WERI-Rb-1 (cell line): Measurements from ENCODE around the gene DPP10.

Source experiments
- DNase-seq: peaks from one replicate; pipeline ENCODE4 v3.0.0-alpha.2; 2020
- H3K27ac ChIP-seq: fragments of 250-450 bp; sonication (Bioruptor Pico); 2 replicates; pipeline ENCODE4 v1.5.1; 2020; ENCODE audit warnings: mild to moderate bottlenecking, moderate library complexity
- H3K27me3 ChIP-seq: fragments of 250-450 bp; sonication (Bioruptor Pico); 2 replicates; pipeline ENCODE4 v1.5.1; 2021; ENCODE audit warnings: mild to moderate bottlenecking, low read depth, moderate library complexity; ENCODE audit not compliant: insufficient read depth, severe bottlenecking
- H3K36me3 ChIP-seq: fragments of 250-450 bp; sonication (Bioruptor Pico); 2 replicates; pipeline ENCODE4 v1.5.1; 2020; ENCODE audit warnings: mild to moderate bottlenecking, moderate library complexity
- H3K4me3 ChIP-seq: 2 replicates; pipeline ENCODE4 v1.5.1; 2011; ENCODE audit warnings: low read depth, mild to moderate bottlenecking, control low read depth, low read length
- H3K9me3 ChIP-seq: fragments of 250-450 bp; sonication (Bioruptor Pico); 2 replicates; pipeline ENCODE4 v1.5.1; 2021; ENCODE audit warnings: mild to moderate bottlenecking, moderate library complexity; ENCODE audit not compliant: severe bottlenecking
- TF ChIP-seq, protein P1 (sequence below): IDR thresholded peaks from 2 replicates; pipeline ENCODE4 v1.5.1; 2011; ENCODE audit warnings: low read depth, mild to moderate bottlenecking, control low read depth, inconsistent platforms, low read length

Gene DPP10

DNA sequence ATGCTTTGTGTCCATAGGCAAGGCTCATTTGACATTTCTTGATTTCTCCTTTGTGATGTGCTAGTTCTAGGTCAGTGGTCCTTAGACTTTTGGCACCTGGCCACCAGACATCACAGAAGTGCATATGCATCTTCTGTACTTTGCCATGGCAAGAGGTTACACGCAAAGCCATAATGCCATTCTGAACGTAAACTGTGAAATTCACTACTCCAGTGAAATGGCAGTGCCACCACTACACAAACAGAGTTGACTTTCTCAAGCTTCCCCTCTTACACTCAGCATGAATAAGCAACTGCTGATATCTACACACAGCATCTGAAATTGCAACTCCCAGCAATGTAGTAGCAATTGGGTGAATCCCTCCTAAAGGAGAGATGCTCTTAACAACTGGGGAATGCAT lies 729.3 kb downstream of the DPP10 start:
- H3K36me3 ChIP-seq = peaks cover 66% of the 10 kb centered on the region
- TF ChIP-seq, protein P1, sequence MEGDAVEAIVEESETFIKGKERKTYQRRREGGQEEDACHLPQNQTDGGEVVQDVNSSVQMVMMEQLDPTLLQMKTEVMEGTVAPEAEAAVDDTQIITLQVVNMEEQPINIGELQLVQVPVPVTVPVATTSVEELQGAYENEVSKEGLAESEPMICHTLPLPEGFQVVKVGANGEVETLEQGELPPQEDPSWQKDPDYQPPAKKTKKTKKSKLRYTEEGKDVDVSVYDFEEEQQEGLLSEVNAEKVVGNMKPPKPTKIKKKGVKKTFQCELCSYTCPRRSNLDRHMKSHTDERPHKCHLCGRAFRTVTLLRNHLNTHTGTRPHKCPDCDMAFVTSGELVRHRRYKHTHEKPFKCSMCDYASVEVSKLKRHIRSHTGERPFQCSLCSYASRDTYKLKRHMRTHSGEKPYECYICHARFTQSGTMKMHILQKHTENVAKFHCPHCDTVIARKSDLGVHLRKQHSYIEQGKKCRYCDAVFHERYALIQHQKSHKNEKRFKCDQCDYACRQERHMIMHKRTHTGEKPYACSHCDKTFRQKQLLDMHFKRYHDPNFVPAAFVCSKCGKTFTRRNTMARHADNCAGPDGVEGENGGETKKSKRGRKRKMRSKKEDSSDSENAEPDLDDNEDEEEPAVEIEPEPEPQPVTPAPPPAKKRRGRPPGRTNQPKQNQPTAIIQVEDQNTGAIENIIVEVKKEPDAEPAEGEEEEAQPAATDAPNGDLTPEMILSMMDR = no peak
- H3K4me3 ChIP-seq = no peak overlapping the region
- no peaks in the 10 kb centered on the region for H3K9me3 ChIP-seq
- no peaks in the 10 kb centered on the region for H3K27me3 ChIP-seq
- DNase-seq = no peak
- no peak overlapping the region for H3K27ac ChIP-seq

DNA sequence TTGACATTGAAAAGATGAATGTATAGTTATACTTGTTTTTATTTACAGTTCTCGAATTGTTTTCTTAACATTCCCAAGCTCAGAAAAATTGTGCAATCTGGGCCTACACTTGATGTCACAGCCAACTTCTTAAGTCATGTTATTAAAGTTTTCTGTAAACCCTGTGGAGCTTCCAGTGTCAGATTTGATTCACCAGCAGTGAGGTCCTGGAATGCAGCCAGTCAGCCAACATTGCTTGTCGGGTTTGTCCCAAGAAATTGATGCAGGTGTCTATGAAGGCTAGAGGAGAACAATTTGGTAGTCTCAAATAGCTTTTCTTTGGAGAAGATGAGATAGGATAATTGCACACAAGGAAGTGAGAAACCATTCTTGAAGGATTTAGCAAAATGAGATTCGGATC lies 732.2 kb downstream of the DPP10 start:
- DNase-seq = no peak
- H3K4me3 ChIP-seq = no peak overlapping the region
- no peak overlapping the region for H3K27ac ChIP-seq
- TF ChIP-seq, protein P1 = no peak
- no peaks in the 10 kb centered on the region for H3K9me3 ChIP-seq
- no peaks in the 10 kb centered on the region for H3K27me3 ChIP-seq
- H3K36me3 ChIP-seq = peaks cover 76% of the 10 kb centered on the region

DNA sequence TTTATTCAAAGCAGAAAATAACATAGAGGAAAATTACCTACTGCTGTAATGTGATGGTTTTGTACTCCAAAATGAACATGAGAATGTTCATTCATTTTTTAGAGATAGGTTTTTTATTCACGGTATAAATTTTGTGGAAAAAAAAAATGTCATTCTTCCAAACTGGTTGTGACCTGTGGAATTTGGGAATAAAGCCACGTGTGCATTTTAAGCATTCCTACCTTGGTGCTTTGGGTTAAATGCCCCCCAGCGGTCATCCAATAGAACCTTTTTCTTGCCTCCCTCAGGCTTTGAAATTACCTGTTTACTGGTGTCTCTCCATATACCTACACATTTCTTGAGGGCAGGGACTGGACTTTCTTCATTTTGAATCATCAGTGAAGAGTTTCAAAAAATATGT lies 740.7 kb downstream of the DPP10 start:
- no peak for DNase-seq
- Histone ChIP-seq H3K27ac (no peak overlapping the region), H3K36me3 (peaks cover 57% of the 10 kb centered on the region), H3K4me3 (no peak overlapping the region), H3K9me3 (no peaks in the 10 kb centered on the region), H3K27me3 (no peaks in the 10 kb centered on the region)
- TF ChIP-seq, protein P1 = no peak

DNA sequence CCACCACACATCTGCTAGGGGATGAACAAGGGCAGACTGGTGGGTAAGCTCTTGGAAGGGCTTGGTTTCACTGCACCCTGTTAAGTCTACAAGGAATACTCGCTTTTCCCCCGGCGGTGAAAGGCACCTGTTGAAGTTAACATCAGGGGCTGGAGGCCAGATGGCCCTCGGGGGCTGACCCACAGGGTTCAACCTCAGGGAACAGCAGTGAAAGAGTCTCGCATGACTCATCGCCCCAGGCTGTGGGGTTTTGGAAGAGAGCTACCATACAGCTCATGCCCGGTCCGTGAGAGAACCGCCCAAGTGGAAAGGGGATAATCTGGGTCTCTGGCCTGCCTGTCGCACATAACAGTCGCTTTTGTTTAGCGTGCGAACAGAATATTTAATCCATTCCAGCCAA lies 748.0 kb downstream of the DPP10 start:
- Histone ChIP-seq H3K9me3 (no peaks in the 10 kb centered on the region), H3K27me3 (no peaks in the 10 kb centered on the region), H3K27ac (peak overlapping the region; percentile 46), H3K4me3 (no peak overlapping the region), H3K36me3 (peaks cover 55% of the 10 kb centered on the region)
- TF ChIP-seq, protein P1 = no peak
- peak; percentile 92 for DNase-seq

DNA sequence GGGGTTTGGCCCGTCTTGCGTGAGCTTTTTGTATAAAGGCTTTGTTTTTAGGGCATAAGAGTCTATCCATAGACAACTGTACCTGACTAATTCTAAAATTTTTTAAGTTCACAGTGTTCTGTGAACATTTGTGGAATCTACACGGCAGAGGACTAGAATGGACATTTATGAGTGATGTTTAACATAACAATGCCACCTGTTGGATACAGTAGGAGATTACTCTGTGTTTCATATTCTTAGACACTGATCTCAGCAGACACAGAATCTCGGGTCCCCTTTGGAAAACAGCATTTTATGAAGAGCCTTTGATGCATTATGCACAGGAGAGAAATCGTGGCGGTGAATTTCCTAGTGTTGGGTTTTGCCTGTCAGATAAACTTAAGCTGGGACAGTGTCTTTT lies 752.2 kb downstream of the DPP10 start:
- TF ChIP-seq, protein P1 = no peak
- H3K4me3 ChIP-seq = no peak overlapping the region
- H3K27ac ChIP-seq = no peak overlapping the region
- no peaks in the 10 kb centered on the region for H3K9me3 ChIP-seq
- DNase-seq = no peak
- H3K27me3 ChIP-seq = no peaks in the 10 kb centered on the region
- peaks cover 57% of the 10 kb centered on the region for H3K36me3 ChIP-seq

DNA sequence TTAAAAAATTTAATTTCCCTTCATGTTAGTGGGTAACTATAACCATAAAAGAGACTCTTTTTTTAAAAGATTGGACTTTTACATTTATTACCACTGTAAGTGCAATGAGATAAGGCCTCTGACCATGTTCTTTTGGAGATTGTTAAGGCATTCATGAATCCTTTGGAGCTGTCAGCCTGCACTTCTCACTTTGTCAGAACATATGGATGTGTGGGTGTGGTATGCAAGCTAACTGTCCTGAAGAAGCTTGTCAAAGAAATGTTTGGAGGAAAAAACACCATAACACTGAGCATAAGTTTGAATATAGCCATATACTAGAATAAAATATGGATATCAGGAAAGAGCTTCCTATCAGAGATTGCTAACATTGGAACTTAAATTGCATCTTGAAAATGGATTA lies 754.1 kb downstream of the DPP10 start:
- Histone ChIP-seq H3K27me3 (no peaks in the 10 kb centered on the region), H3K4me3 (no peak overlapping the region), H3K9me3 (no peaks in the 10 kb centered on the region), H3K27ac (no peak overlapping the region), H3K36me3 (peaks cover 50% of the 10 kb centered on the region)
- no peak for DNase-seq
- TF ChIP-seq, protein P1 = no peak
